ENCODE data around the gene GOLGA3. TPM values are rescaled to one million over a fixed set of nuclear protein-coding genes. Genes with fewer than 3 reads are reported as not detected.

The GOLGA3 gene
- total RNA-seq, 1 donor, result 127 TPM

DNA sequence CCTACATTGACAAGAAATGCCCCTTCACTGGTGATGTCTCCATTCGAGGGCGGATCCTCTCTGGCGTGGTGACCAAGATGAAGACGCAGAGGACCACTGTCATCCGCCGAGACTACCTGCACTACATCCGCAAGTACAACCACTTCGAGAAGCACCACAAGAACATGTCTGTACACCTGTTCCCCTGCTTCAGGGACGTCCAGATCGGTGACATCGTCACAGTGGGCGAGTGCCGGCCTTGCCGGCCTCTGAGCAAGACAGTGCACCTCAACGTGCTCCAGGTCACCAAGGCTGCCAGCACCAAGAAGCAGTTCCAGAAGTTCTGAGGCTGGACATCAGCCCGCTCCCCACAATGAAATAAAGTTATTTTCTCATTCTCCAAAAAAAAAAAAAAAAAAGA lies 2.8 kb downstream of the GOLGA3 start:
- H3K4me3 ChIP-seq (ENCODE audit: insufficient read depth, low read length), result no peak overlapping the region

DNA sequence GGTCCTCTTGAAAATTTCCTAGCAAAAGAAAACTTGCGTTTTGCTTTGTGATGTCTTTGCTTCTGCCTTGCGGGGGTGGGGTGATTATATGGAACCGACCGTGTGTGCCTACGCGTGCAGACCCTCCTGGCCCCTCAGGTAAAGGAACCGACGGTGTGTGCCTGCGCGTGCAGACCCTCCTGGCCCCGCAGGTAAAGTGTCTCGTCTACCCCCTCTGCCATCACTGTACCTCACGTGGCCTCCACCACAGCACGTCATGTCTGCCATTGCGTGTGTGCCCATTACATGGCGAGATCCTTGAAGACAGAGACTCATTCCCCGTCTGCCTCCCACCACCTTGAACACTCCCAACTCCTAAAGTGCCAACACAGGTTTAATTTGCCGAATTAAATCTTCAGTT lies 3.6 kb downstream of the GOLGA3 start:
- H4K20me1 ChIP-seq (ENCODE audit: insufficient read depth, low read length), result peaks cover 67% of the 10 kb centered on the region
- H3K4me3 ChIP-seq (ENCODE audit: insufficient read depth, low read length), result no peak overlapping the region
- H3K9me3 ChIP-seq (ENCODE audit: low read depth, low read length), result no peaks in the 10 kb centered on the region
- TF ChIP-seq, protein P1, sequence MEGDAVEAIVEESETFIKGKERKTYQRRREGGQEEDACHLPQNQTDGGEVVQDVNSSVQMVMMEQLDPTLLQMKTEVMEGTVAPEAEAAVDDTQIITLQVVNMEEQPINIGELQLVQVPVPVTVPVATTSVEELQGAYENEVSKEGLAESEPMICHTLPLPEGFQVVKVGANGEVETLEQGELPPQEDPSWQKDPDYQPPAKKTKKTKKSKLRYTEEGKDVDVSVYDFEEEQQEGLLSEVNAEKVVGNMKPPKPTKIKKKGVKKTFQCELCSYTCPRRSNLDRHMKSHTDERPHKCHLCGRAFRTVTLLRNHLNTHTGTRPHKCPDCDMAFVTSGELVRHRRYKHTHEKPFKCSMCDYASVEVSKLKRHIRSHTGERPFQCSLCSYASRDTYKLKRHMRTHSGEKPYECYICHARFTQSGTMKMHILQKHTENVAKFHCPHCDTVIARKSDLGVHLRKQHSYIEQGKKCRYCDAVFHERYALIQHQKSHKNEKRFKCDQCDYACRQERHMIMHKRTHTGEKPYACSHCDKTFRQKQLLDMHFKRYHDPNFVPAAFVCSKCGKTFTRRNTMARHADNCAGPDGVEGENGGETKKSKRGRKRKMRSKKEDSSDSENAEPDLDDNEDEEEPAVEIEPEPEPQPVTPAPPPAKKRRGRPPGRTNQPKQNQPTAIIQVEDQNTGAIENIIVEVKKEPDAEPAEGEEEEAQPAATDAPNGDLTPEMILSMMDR (IDR thresholded peaks at IDR 0.05; ENCODE audit: extremely low read depth, low read depth, low read length), result no peak
- H3K4me1 ChIP-seq (ENCODE audit: insufficient read depth, low read length), result peaks cover 27% of the 10 kb centered on the region
- H3K79me2 ChIP-seq (ENCODE audit: insufficient read depth, low read length), result peaks cover 77% of the 10 kb centered on the region
- no peak overlapping the region for H3K27ac ChIP-seq (ENCODE audit: low read depth, low read length)
- no peak overlapping the region for H3K4me2 ChIP-seq (ENCODE audit: insufficient read depth, low read length)
- no peak overlapping the region for H2AFZ ChIP-seq (ENCODE audit: low read length)
- no peaks in the 10 kb centered on the region for H3K27me3 ChIP-seq (ENCODE audit: insufficient read depth, low read length)
- H3K36me3 ChIP-seq (ENCODE audit: insufficient read depth, low read length), result peaks cover 68% of the 10 kb centered on the region
- DNase-seq (ENCODE audit: insufficient read length, low spot score, missing footprints), result peak; percentile 15

More for the DNA sequence above, 2.8 kb downstream of the GOLGA3 start:
- TF ChIP-seq, protein P1 (IDR thresholded peaks at IDR 0.05; ENCODE audit: extremely low read depth, low read depth, low read length), result no peak
- H3K27me3 ChIP-seq (ENCODE audit: insufficient read depth, low read length), result no peaks in the 10 kb centered on the region
- peaks cover 71% of the 10 kb centered on the region for H3K79me2 ChIP-seq (ENCODE audit: insufficient read depth, low read length)
- no peaks in the 10 kb centered on the region for H3K9me3 ChIP-seq (ENCODE audit: low read depth, low read length)
- no peak overlapping the region for H2AFZ ChIP-seq (ENCODE audit: low read length)
- H3K4me2 ChIP-seq (ENCODE audit: insufficient read depth, low read length), result no peak overlapping the region
- peaks cover 27% of the 10 kb centered on the region for H3K4me1 ChIP-seq (ENCODE audit: insufficient read depth, low read length)
- DNase-seq (ENCODE audit: insufficient read length, low spot score, missing footprints), result peak; percentile 1
- H3K36me3 ChIP-seq (ENCODE audit: insufficient read depth, low read length), result peaks cover 61% of the 10 kb centered on the region
- H3K27ac ChIP-seq (ENCODE audit: low read depth, low read length), result no peak overlapping the region
- H4K20me1 ChIP-seq (ENCODE audit: insufficient read depth, low read length), result peaks cover 61% of the 10 kb centered on the region

DNA sequence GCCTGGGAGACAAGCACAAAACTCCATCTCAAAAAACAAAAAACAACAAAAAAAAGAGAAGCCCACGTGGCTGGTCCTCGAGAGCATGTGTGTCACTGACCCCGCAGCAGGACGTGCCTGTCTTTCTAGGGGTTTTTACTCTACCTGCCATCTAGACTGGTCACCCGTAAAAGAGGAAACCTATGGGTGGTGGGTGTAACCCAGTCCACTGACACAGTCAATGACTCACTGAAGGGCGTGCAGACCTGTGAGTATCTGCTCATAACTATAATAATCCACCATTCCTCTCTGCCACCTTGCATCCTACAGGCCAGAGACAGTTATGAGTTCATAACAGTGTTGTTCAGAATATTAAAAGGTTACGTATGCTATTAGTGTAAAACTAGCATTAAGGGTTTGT lies 4.6 kb downstream of the GOLGA3 start:
- Histone ChIP-seq H3K27ac (ENCODE audit: low read depth, low read length) (peak overlapping the region; percentile 2), H3K36me3 (ENCODE audit: insufficient read depth, low read length) (peaks cover 78% of the 10 kb centered on the region), H3K9me3 (ENCODE audit: low read depth, low read length) (no peaks in the 10 kb centered on the region), H3K79me2 (ENCODE audit: insufficient read depth, low read length) (peaks cover 86% of the 10 kb centered on the region), H3K4me1 (ENCODE audit: insufficient read depth, low read length) (peaks cover 23% of the 10 kb centered on the region), H3K27me3 (ENCODE audit: insufficient read depth, low read length) (no peaks in the 10 kb centered on the region), H4K20me1 (ENCODE audit: insufficient read depth, low read length) (peaks cover 73% of the 10 kb centered on the region), H3K4me2 (ENCODE audit: insufficient read depth, low read length) (no peak overlapping the region), H2AFZ (ENCODE audit: low read length) (no peak overlapping the region), H3K4me3 (ENCODE audit: insufficient read depth, low read length) (no peak overlapping the region)
- DNase-seq (ENCODE audit: insufficient read length, low spot score, missing footprints), result peak; percentile 92
- TF ChIP-seq, protein P1 (IDR thresholded peaks at IDR 0.05; ENCODE audit: extremely low read depth, low read depth, low read length), result no peak

DNA sequence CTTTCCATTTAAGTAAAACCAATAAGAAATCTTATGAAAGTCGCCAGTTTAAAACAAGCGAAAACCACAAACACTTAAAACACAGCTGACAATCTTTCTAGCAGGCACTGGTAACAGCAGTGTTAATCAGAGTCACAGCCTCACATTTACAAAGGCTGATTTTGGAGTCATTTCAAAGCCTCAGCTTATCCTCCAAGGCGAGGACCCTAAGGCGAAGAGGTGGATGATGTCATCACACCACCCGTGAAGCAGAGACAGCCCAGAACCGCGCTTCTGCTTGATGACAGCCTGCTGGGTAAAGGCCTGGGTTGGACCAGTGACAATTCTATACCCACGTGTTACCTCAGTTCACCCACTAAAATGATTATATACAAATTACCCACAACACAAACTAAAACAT lies 10.1 kb downstream of the GOLGA3 start:
- H3K9me3 ChIP-seq (ENCODE audit: low read depth, low read length), result no peaks in the 10 kb centered on the region
- H3K4me3 ChIP-seq (ENCODE audit: insufficient read depth, low read length), result no peak overlapping the region
- no peak overlapping the region for H3K4me2 ChIP-seq (ENCODE audit: insufficient read depth, low read length)
- no peak overlapping the region for H2AFZ ChIP-seq (ENCODE audit: low read length)
- peaks cover under 1% of the 10 kb centered on the region for H3K4me1 ChIP-seq (ENCODE audit: insufficient read depth, low read length)
- H3K36me3 ChIP-seq (ENCODE audit: insufficient read depth, low read length), result peaks cover 79% of the 10 kb centered on the region
- TF ChIP-seq, protein P1 (IDR thresholded peaks at IDR 0.05; ENCODE audit: extremely low read depth, low read depth, low read length), result no peak
- peak; percentile 8 for DNase-seq (ENCODE audit: insufficient read length, low spot score, missing footprints)
- peaks cover 65% of the 10 kb centered on the region for H4K20me1 ChIP-seq (ENCODE audit: insufficient read depth, low read length)
- no peaks in the 10 kb centered on the region for H3K27me3 ChIP-seq (ENCODE audit: insufficient read depth, low read length)
- H3K79me2 ChIP-seq (ENCODE audit: insufficient read depth, low read length), result peaks cover 72% of the 10 kb centered on the region
- no peak overlapping the region for H3K27ac ChIP-seq (ENCODE audit: low read depth, low read length)
